PC-3 (cell line): ENCODE results near the gene SMC2. TPM values are rescaled to one million over a fixed set of nuclear protein-coding genes. Genes with fewer than 3 reads are reported as not detected.

Source experiments
- ATAC-seq: fragments of 200-7000 bp; cut with Tn5 transposase; 2 replicates; pipeline ENCODE4 v1.9.1; 2020; ENCODE audit warnings: mild to moderate bottlenecking, moderate library complexity
- BruUV-seq: library from RNA; stranded (reverse); fragments of 400-500 nt; replicated peaks from 2 replicates; lab custom pipeline; 2021; lab: Mats Ljungman, UMichigan
- CTCF ChIA-PET: fragments of 300-600 bp; sonication (Branson Sonifier 250); formaldehyde crosslinking; loops from one replicate; lab custom pipeline; 2022; ENCODE audit warnings: antibody characterized with exemption; lab: Charles Lee
- POLR2A ChIA-PET: fragments of 300-600 bp; sonication (Branson Sonifier 250); formaldehyde crosslinking; loops from one replicate; lab custom pipeline; 2022; ENCODE audit warnings: antibody characterized with exemption; ENCODE audit not compliant: unreplicated experiment; lab: Charles Lee
- DNase-seq: peaks from one replicate; pipeline ENCODE4 v3.0.0-alpha.2; 2015
- H2AFZ ChIP-seq: fragments of 300-600 bp; sonication (generic); 2 replicates; pipeline ENCODE4 v1.6.0; 2016; ENCODE audit warnings: antibody characterized with exemption, low read length
- H3F3A ChIP-seq: fragments of 300-600 bp; sonication (generic); one replicate; pipeline ENCODE4 v1.6.0; 2017; ENCODE audit warnings: antibody characterized with exemption, low read length, control low read depth, mild to moderate bottlenecking; ENCODE audit not compliant: unreplicated experiment
- H3K27ac ChIP-seq: fragments of 300-600 bp; sonication (generic); 2 replicates; pipeline ENCODE4 v1.5.1; 2016; ENCODE audit warnings: mild to moderate bottlenecking, low read length
- H3K27me3 ChIP-seq: fragments of 300-600 bp; sonication (generic); 2 replicates; pipeline ENCODE4 v1.6.1; 2016; ENCODE audit warnings: low read length, mixed read lengths
- H3K36me3 ChIP-seq: fragments of 300-600 bp; sonication (generic); 2 replicates; pipeline ENCODE4 v1.6.1; 2016; ENCODE audit warnings: low read depth, mixed run types, low read length, mixed read lengths
- H3K4me1 ChIP-seq: fragments of 300-600 bp; sonication (generic); 2 replicates; pipeline ENCODE4 v1.5.1; 2016; ENCODE audit warnings: low read length; ENCODE audit not compliant: insufficient read depth
- H3K4me2 ChIP-seq: fragments of 300-600 bp; sonication (generic); 2 replicates; pipeline ENCODE4 v1.6.0; 2016; ENCODE audit warnings: low read length
- H3K4me3 ChIP-seq: fragments of 300-600 bp; sonication (generic); 2 replicates; pipeline ENCODE4 v1.5.1; 2016; ENCODE audit warnings: mild to moderate bottlenecking, low read length, mixed read lengths
- H3K79me2 ChIP-seq: fragments of 300-600 bp; sonication (generic); 2 replicates; pipeline ENCODE4 v1.6.1; 2017; ENCODE audit warnings: low read length, mixed read lengths
- H3K9ac ChIP-seq: fragments of 300-600 bp; sonication (generic); 2 replicates; pipeline ENCODE4 v1.6.0; 2016; ENCODE audit warnings: mild to moderate bottlenecking, low read length
- H3K9me2 ChIP-seq: fragments of 300-600 bp; sonication (generic); replicated peaks from 2 replicates; pipeline ENCODE4 v1.6.1; 2016; ENCODE audit warnings: mixed run types, low read length, mixed read lengths
- H3K9me3 ChIP-seq: fragments of 300-600 bp; sonication (generic); 2 replicates; pipeline ENCODE4 v1.6.1; 2016; ENCODE audit warnings: low read length, mixed read lengths
- H4K20me1 ChIP-seq: fragments of 300-600 bp; sonication (generic); 2 replicates; pipeline ENCODE4 v1.6.1; 2016; ENCODE audit warnings: low read length, mixed read lengths
- CTCF ChIP-seq: fragments of 300-600 bp; sonication (generic); conservative IDR thresholded peaks from 2 replicates; pipeline ENCODE4 v1.5.1; 2017; ENCODE audit warnings: antibody characterized with exemption, low read depth, mild to moderate bottlenecking, low read length
- EZH2 ChIP-seq: fragments of 300-600 bp; sonication (generic); IDR thresholded peaks from one replicate; pipeline ENCODE4 v1.6.1; 2017; ENCODE audit warnings: antibody characterized with exemption, mild to moderate bottlenecking, low read length; ENCODE audit not compliant: unreplicated experiment
- EZH2phosphoT487 ChIP-seq: fragments of 300-600 bp; sonication (generic); IDR thresholded peaks from 2 replicates; pipeline ENCODE4 v1.6.1; 2018; ENCODE audit warnings: mild to moderate bottlenecking, antibody characterized with exemption, low read length, borderline replicate concordance
- intact Hi-C: fragments of 100-400 bp; cut with micrococcal nuclease; formaldehyde crosslinking; loops from 2 replicates; pipeline ENCODE4 v1.9.0; 2023
- total RNA-seq: library from RNA; depleted of rRNA; stranded (reverse); fragments of >200 nt; gene quantifications from 2 replicates; pipeline ENCODE4 v1.2.3, GENCODE V29; 2014

SMC2 gene
- total RNA-seq, 1 experiment from 2014 or later, result 19.2 TPM

DNA sequence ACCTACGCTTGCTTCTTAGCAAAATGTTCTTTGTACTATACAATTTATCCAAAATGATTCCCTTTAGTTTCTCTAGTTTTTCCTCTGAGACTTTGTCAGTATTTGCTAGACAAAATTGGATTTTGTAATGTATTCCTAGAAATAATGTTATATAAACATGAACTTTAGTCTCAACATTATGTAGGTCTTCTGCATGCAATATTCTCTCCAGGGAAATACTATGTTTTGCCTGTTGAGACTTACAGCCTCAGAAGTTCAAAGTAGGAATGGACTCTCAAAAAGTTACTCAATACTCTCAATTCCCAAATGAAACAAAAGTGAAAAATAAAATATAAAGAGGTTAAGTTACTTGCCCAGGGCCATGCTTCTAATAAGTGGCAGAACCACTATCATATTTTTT lies 24.8 kb upstream of the SMC2 start:
- DNase-seq, result no peak
- no peak overlapping the region for H2AFZ ChIP-seq
- no peaks in the 10 kb centered on the region for H3K36me3 ChIP-seq
- ChIA-PET POLR2A (no interaction called here), CTCF (no interaction called here)
- no peak overlapping the region for H3K9ac ChIP-seq
- no peaks in the 10 kb centered on the region for H3F3A ChIP-seq
- H3K4me1 ChIP-seq, result no peaks in the 10 kb centered on the region
- no peaks in the 10 kb centered on the region for H4K20me1 ChIP-seq
- TF ChIP-seq CTCF (no peak), EZH2 (no peak), EZH2phosphoT487 (no peak)
- H3K4me3 ChIP-seq, result no peak overlapping the region
- no peaks in the 10 kb centered on the region for H3K9me3 ChIP-seq
- H3K79me2 ChIP-seq, result no peaks in the 10 kb centered on the region
- H3K4me2 ChIP-seq, result no peak overlapping the region
- H3K9me2 ChIP-seq, result no peaks in the 10 kb centered on the region
- no peaks in the 10 kb centered on the region for H3K27me3 ChIP-seq
- no peak for ATAC-seq
- intact Hi-C loops, result loop anchor here (2.0 kb wide), 1 partner anchor 22 kb away; no protein-coding TSS in a partner anchor
- no peak overlapping the region for H3K27ac ChIP-seq
- no TSS peak for BruUV-seq

- H3K79me2 ChIP-seq, result no peaks in the 10 kb centered on the region
- intact Hi-C loops, result no loop called here
- H3K36me3 ChIP-seq, result no peaks in the 10 kb centered on the region
- H3K4me2 ChIP-seq, result no peak overlapping the region
- CTCF ChIA-PET, result no interaction called here
- no peaks in the 10 kb centered on the region for H3K9me2 ChIP-seq
- peaks cover 9% of the 10 kb centered on the region; the same call in 1 of the 2 replicates for H3K4me1 ChIP-seq
- H3K9me3 ChIP-seq, result no peaks in the 10 kb centered on the region
- H3F3A ChIP-seq, result no peaks in the 10 kb centered on the region
- H4K20me1 ChIP-seq, result no peaks in the 10 kb centered on the region
- TF ChIP-seq EZH2 (no peak), EZH2phosphoT487 (no peak), CTCF (no peak)
- POLR2A ChIA-PET, result no interaction called here
- no peak overlapping the region for H3K27ac ChIP-seq
- DNase-seq (no peak), ATAC-seq (no peak)
- no TSS peak for BruUV-seq
- no peaks in the 10 kb centered on the region for H3K27me3 ChIP-seq
- no peak overlapping the region for H3K9ac ChIP-seq
- H2AFZ ChIP-seq, result no peak overlapping the region
- H3K4me3 ChIP-seq, result no peak overlapping the region
Observed at GRCh38 chr9:104071589-104071988, 22.5 kb upstream of the SMC2 start.

DNA sequence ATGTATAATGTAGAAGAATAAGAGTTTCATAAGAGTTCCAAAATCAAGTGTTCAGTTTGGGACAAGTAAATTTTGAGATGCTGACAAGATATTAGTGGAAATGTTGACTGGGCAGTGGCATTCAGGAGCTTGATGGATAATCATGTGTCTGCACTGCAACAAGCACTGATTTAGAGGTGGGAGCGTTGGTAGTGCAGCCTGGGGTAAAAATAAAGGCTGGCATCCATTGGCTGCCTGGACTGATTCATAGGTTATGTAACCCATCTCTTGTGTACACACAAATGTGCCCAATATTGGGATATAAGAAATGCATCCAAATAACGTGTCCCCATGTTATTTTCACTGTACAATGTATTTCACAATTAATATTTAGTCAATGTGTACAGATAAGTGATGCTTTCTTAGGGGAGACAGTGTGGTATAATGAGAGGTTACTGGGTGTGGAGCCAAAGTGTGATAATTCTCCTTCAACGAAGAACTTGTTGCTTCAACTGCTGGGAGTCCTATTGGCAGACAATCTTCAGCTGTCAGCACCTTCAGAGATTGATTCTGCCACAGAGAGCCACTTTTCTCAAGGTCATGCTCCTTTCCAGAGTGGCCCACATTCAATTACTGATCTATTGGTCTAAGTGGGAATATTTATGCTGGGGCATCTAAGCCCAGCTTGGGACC lies 20.9 kb upstream of the SMC2 start:
- Histone ChIP-seq H4K20me1 (no peaks in the 10 kb centered on the region), H3K9me3 (no peaks in the 10 kb centered on the region), H3K9ac (no peak overlapping the region), H3F3A (no peaks in the 10 kb centered on the region), H3K4me2 (no peak overlapping the region), H3K79me2 (no peaks in the 10 kb centered on the region), H3K4me1 (peaks cover 9% of the 10 kb centered on the region; the same call in 1 of the 2 replicates), H3K9me2 (no peaks in the 10 kb centered on the region), H3K4me3 (no peak overlapping the region), H3K27me3 (no peaks in the 10 kb centered on the region), H2AFZ (no peak overlapping the region), H3K36me3 (no peaks in the 10 kb centered on the region), H3K27ac (no peak overlapping the region)
- intact Hi-C loops, result no loop called here
- TF ChIP-seq CTCF, result no peak
- no peak for TF ChIP-seq EZH2phosphoT487
- TF ChIP-seq EZH2, result no peak
- ChIA-PET CTCF (no interaction called here), POLR2A (no interaction called here)
- DNase-seq (no peak), ATAC-seq (no peak)
- BruUV-seq, result no TSS peak
